ENCODE results near the gene TMEM11.

- TF ChIP-seq, protein P1, sequence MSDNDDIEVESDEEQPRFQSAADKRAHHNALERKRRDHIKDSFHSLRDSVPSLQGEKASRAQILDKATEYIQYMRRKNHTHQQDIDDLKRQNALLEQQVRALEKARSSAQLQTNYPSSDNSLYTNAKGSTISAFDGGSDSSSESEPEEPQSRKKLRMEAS (IDR thresholded peaks at IDR 0.05), result no peak
- TF ChIP-seq CTCF (IDR thresholded peaks at IDR 0.05; ENCODE audit: low read depth, low read length, missing input control), result no peak
These were observed 49.7 kb downstream of the TMEM11 start for GRCh38 chr17:21164216-21164615.

Measured in liver (tissue), 2 donors.